ENCODE measurements around the gene TIMM29. TPM values are rescaled to one million over a fixed set of nuclear protein-coding genes. Genes with fewer than 3 reads are reported as not detected.

Gene TIMM29
- total RNA-seq, 2 experiments from 2014 or later = 22.6 to 24.8 TPM

- CTCF ChIA-PET = interaction anchor here (1.3 kb wide), 1 partner anchor 18 kb away, joined by 8 read pairs; no protein-coding TSS in a partner anchor
- Histone ChIP-seq H3K27ac (ENCODE audit: low read depth in 1 of 2, low read length in 2 of 2) (peak within 1 kb of the TSS; percentile 91 to 92), H3K36me3 (ENCODE audit: insufficient read depth, low read length) (no peaks in the 10 kb centered on the region), H3K4me1 (ENCODE audit: insufficient read depth, low read length) (peaks cover 46% of the 10 kb centered on the region), H3K9me3 (ENCODE audit: control insufficient read depth in 1 of 2, insufficient read depth in 1 of 2, low read length in 2 of 2) (no peaks in the 10 kb centered on the region), H3K27me3 (ENCODE audit: control insufficient read depth in 1 of 2, insufficient read depth in 2 of 2, low read length in 2 of 2) (no peaks in the 10 kb centered on the region), H3K4me3 (ENCODE audit: low read length) (peak within 1 kb of the TSS; percentile 91)
- POLR2A ChIA-PET = interaction anchor here (0.6 to 1.7 kb wide), 9 partner anchors 13 to 475 kb away, joined by 3 to 8 read pairs (median 4); partner anchors contain the start of genes ODAD3, PRKCSH and TMED1
- peak; percentile 75 for ATAC-seq (ENCODE audit: poor library complexity)
- H3K36me3 Mint-ChIP-seq (ENCODE audit: low read depth) = peaks cover 8% of the 10 kb centered on the region
- peaks cover 39% of the 10 kb centered on the region for H3K4me1 Mint-ChIP-seq (ENCODE audit: low read depth)
- peak within 1 kb of the TSS; percentile 89 for H3K27ac Mint-ChIP-seq
- no peak for TF ChIP-seq CTCF (IDR thresholded peaks at IDR 0.05)
- H3K27me3 Mint-ChIP-seq = no peaks in the 10 kb centered on the region
- DNase-seq = peak; percentile 93 to 100 (median 98)
- intact Hi-C loops (cut with DNase I, micrococcal nuclease) = loop anchor here (2.0 to 10.0 kb wide), 3 partner anchors 33 to 134 kb away; partner anchors contain the start of genes TIMM29 (in 1 of the 2) and YIPF2 (in 1 of the 2)
- peak within 1 kb of the TSS; percentile 94 for H3K4me3 Mint-ChIP-seq
- H3K9me3 Mint-ChIP-seq = no peaks in the 10 kb centered on the region
Observed at GRCh38 chr19:10960314-10961072, 31.9 kb downstream of the TIMM29 start, which contains the start of gene SMARCA4. Gene SMARCA4, plus strand, starts transcription at chr19:10961030. Its CDS starts 23,122 bp downstream, at chr19:10984152.

GRCh38 chr19:10961073-10961860 is 32.7 kb downstream of the TIMM29 start:
- CTCF ChIA-PET = interaction anchor here (0.9 to 2.6 kb wide), 2 partner anchors 19 to 25 kb away, joined by 4 to 8 read pairs; no protein-coding TSS in a partner anchor
- H3K27ac Mint-ChIP-seq = peak overlapping the region; percentile 88
- H3K9me3 Mint-ChIP-seq = no peaks in the 10 kb centered on the region
- intact Hi-C loops (cut with DNase I, micrococcal nuclease) = loop anchor here (2.0 to 10.0 kb wide), 3 partner anchors 34 to 134 kb away; partner anchors contain the start of genes TIMM29 (in 1 of the 2) and YIPF2 (in 1 of the 2)
- no peak for TF ChIP-seq CTCF (IDR thresholded peaks at IDR 0.05)
- H3K27me3 Mint-ChIP-seq = no peaks in the 10 kb centered on the region
- ATAC-seq (ENCODE audit: poor library complexity) = no peak
- POLR2A ChIA-PET = interaction anchor here (1.0 to 1.7 kb wide), 6 partner anchors 12 to 130 kb away, joined by 3 to 8 read pairs (median 4); no protein-coding TSS in a partner anchor
- peak overlapping the region; percentile 94 for H3K4me3 Mint-ChIP-seq
- Histone ChIP-seq H3K27ac (ENCODE audit: low read depth in 1 of 2, low read length in 2 of 2) (peak overlapping the region in 1 of 2 donors; percentile 64), H3K4me3 (ENCODE audit: low read length) (peak overlapping the region; percentile 87), H3K9me3 (ENCODE audit: control insufficient read depth in 1 of 2, insufficient read depth in 1 of 2, low read length in 2 of 2) (no peaks in the 10 kb centered on the region), H3K27me3 (ENCODE audit: control insufficient read depth in 1 of 2, insufficient read depth in 2 of 2, low read length in 2 of 2) (no peaks in the 10 kb centered on the region), H3K36me3 (ENCODE audit: insufficient read depth, low read length) (no peaks in the 10 kb centered on the region), H3K4me1 (ENCODE audit: insufficient read depth, low read length) (peaks cover 46% of the 10 kb centered on the region)
- H3K36me3 Mint-ChIP-seq (ENCODE audit: low read depth) = peaks cover 8% of the 10 kb centered on the region
- no peak for DNase-seq
- peaks cover 43% of the 10 kb centered on the region for H3K4me1 Mint-ChIP-seq (ENCODE audit: low read depth)

- ChIA-PET POLR2A (interaction anchor here (2.0 kb wide), 1 partner anchor 412 kb away, joined by 4 read pairs; no protein-coding TSS in a partner anchor), CTCF (interaction anchor here (2.6 kb wide), 1 partner anchor 21 kb away, joined by 8 read pairs; no protein-coding TSS in a partner anchor)
- peaks cover 46% of the 10 kb centered on the region for H3K4me1 ChIP-seq (ENCODE audit: insufficient read depth, low read length)
- H3K27ac Mint-ChIP-seq = peak overlapping the region; percentile 88
- H3K36me3 Mint-ChIP-seq (ENCODE audit: low read depth) = peaks cover 8% of the 10 kb centered on the region
- H3K27ac ChIP-seq (ENCODE audit: low read depth in 1 of 2, low read length in 2 of 2) = peak overlapping the region in 1 of 2 donors; percentile 54
- H3K27me3 Mint-ChIP-seq = no peaks in the 10 kb centered on the region
- H3K9me3 ChIP-seq (ENCODE audit: control insufficient read depth in 1 of 2, insufficient read depth in 1 of 2, low read length in 2 of 2) = no peaks in the 10 kb centered on the region
- peak overlapping the region; percentile 94 for H3K4me3 Mint-ChIP-seq
- H3K36me3 ChIP-seq (ENCODE audit: insufficient read depth, low read length) = no peaks in the 10 kb centered on the region
- intact Hi-C loops (cut with DNase I, micrococcal nuclease) = loop anchor here in 1 of 2 experiments (2.0 to 10.0 kb wide), 3 partner anchors 20 to 132 kb away; partner anchors contain the start of genes TIMM29 and YIPF2
- H3K9me3 Mint-ChIP-seq = no peaks in the 10 kb centered on the region
- peaks cover 47% of the 10 kb centered on the region for H3K4me1 Mint-ChIP-seq (ENCODE audit: low read depth)
- no peaks in the 10 kb centered on the region for H3K27me3 ChIP-seq (ENCODE audit: control insufficient read depth in 1 of 2, insufficient read depth in 2 of 2, low read length in 2 of 2)
- TF ChIP-seq CTCF (IDR thresholded peaks at IDR 0.05) = no peak
- DNase-seq (no peak), ATAC-seq (ENCODE audit: poor library complexity) (no peak)
- no peak overlapping the region for H3K4me3 ChIP-seq (ENCODE audit: low read length)
Observed at GRCh38 chr19:10962863-10963262, 34.3 kb downstream of the TIMM29 start.

Data from CD4-positive, alpha-beta T cell (primary cell).